Measurements from ENCODE around the gene U2AF2. TPM values are rescaled to one million over a fixed set of nuclear protein-coding genes. Genes with fewer than 3 reads are reported as not detected.

U2AF2 gene
- total RNA-seq, 1 experiment from 2014 or later = 545 TPM

DNA sequence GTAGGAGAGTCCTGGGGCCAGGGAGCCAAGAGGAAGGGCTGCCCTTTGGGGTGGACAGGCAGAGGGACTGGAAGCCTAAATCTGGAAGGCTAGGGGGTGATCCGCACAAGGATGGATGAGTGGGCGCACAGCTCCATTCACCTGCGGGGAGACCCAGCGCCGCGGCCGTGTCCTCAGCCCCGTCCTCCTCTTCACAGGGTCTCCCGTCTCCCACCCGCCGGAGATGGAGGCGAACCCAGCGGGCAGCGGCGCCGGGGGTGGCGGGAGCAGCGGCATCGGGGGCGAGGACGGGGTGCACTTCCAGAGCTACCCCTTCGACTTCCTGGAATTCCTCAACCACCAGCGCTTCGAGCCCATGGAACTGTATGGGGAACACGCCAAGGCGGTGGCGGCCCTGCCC, 41.4 kb upstream of the U2AF2 start:
- CTCF ChIA-PET = no interaction called here
- TF ChIP-seq TCF7L2 (IDR thresholded peaks at IDR 0.05; ENCODE audit: low read depth, low read length) (no peak), POLR2AphosphoS5 (IDR thresholded peaks at IDR 0.05; ENCODE audit: low read depth, low read length) (no peak), SIN3A (IDR thresholded peaks at IDR 0.05; ENCODE audit: borderline replicate concordance, insufficient read depth, low read depth, low read length) (no peak)
- TF ChIP-seq, protein P1, sequence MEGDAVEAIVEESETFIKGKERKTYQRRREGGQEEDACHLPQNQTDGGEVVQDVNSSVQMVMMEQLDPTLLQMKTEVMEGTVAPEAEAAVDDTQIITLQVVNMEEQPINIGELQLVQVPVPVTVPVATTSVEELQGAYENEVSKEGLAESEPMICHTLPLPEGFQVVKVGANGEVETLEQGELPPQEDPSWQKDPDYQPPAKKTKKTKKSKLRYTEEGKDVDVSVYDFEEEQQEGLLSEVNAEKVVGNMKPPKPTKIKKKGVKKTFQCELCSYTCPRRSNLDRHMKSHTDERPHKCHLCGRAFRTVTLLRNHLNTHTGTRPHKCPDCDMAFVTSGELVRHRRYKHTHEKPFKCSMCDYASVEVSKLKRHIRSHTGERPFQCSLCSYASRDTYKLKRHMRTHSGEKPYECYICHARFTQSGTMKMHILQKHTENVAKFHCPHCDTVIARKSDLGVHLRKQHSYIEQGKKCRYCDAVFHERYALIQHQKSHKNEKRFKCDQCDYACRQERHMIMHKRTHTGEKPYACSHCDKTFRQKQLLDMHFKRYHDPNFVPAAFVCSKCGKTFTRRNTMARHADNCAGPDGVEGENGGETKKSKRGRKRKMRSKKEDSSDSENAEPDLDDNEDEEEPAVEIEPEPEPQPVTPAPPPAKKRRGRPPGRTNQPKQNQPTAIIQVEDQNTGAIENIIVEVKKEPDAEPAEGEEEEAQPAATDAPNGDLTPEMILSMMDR (IDR thresholded peaks at IDR 0.05) = no peak
- TF ChIP-seq, protein P2, sequence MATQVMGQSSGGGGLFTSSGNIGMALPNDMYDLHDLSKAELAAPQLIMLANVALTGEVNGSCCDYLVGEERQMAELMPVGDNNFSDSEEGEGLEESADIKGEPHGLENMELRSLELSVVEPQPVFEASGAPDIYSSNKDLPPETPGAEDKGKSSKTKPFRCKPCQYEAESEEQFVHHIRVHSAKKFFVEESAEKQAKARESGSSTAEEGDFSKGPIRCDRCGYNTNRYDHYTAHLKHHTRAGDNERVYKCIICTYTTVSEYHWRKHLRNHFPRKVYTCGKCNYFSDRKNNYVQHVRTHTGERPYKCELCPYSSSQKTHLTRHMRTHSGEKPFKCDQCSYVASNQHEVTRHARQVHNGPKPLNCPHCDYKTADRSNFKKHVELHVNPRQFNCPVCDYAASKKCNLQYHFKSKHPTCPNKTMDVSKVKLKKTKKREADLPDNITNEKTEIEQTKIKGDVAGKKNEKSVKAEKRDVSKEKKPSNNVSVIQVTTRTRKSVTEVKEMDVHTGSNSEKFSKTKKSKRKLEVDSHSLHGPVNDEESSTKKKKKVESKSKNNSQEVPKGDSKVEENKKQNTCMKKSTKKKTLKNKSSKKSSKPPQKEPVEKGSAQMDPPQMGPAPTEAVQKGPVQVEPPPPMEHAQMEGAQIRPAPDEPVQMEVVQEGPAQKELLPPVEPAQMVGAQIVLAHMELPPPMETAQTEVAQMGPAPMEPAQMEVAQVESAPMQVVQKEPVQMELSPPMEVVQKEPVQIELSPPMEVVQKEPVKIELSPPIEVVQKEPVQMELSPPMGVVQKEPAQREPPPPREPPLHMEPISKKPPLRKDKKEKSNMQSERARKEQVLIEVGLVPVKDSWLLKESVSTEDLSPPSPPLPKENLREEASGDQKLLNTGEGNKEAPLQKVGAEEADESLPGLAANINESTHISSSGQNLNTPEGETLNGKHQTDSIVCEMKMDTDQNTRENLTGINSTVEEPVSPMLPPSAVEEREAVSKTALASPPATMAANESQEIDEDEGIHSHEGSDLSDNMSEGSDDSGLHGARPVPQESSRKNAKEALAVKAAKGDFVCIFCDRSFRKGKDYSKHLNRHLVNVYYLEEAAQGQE (IDR thresholded peaks at IDR 0.05; ENCODE audit: insufficient read depth in 1 of 2, low read depth in 2 of 2, low read length in 1 of 2) = no peak
- BruUV-seq (replicated peaks) = no TSS peak

DNA sequence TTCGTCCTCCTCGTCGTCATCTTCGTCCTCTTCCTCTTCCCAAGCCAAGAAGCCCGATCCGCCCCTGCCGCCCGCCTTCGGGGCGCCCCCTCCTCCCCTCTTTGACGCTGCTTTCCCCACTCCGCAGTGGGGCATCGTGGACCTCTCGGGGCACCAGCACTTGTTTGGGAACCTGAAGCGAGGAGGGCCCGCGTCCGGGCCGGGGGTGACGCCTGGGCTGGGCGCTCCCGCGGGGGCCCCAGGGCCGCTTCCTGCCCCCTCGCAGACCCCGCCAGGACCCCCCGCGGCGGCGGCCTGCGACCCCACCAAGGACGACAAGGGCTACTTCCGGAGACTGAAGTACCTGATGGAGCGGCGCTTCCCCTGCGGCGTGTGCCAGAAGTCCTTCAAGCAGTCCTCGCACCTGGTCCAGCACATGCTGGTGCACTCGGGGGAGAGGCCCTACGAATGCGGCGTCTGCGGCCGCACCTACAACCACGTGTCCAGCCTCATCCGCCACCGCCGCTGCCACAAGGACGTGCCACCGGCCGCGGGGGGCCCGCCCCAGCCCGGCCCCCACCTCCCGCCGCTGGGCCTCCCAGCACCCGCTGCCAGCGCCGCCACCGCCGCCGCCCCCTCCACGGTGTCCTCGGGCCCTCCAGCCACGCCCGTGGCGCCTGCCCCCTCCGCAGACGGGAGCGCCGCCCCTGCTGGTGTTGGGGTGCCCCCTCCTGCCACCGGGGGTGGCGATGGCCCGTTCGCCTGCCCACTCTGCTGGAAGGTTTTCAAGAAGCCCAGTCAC, 40.7 kb upstream of the U2AF2 start:
- no peak overlapping the region for H3K4me3 ChIP-seq (ENCODE audit: low read depth in 2 of 2, low read length in 2 of 2)
- in situ Hi-C loops (cut with HindIII; ENCODE audit: low pct_unique_long_range_greater_than_20kb, low sequenced_read_pairs) (no loop called here), intact Hi-C loops (cut with micrococcal nuclease; ENCODE audit: unreplicated experiment) (no loop called here)
- TF ChIP-seq, protein P2 (IDR thresholded peaks at IDR 0.05; ENCODE audit: insufficient read depth in 1 of 2, low read depth in 2 of 2, low read length in 1 of 2) = no peak
- no peak for TF ChIP-seq SIN3A (IDR thresholded peaks at IDR 0.05; ENCODE audit: borderline replicate concordance, insufficient read depth, low read depth, low read length)
- TF ChIP-seq, protein P1 (IDR thresholded peaks at IDR 0.05) = no peak
- TF ChIP-seq POLR2AphosphoS5 (IDR thresholded peaks at IDR 0.05; ENCODE audit: low read depth, low read length) = no peak
- no peak for TF ChIP-seq TCF7L2 (IDR thresholded peaks at IDR 0.05; ENCODE audit: low read depth, low read length)
- BruUV-seq (replicated peaks) = no TSS peak
- no peaks in the 10 kb centered on the region for H3K36me3 ChIP-seq (ENCODE audit: control insufficient read depth, insufficient read depth, low read length)
- H3K27me3 ChIP-seq (ENCODE audit: control insufficient read depth, insufficient read depth, low read length) = no peaks in the 10 kb centered on the region
- ATAC-seq (no peak), DNase-seq (ENCODE audit: low read depth, low spot score) (no peak)
- H3K4me1 ChIP-seq (ENCODE audit: control insufficient read depth, insufficient read depth, low read length) = no peaks in the 10 kb centered on the region
- no peaks in the 10 kb centered on the region for H3K9me3 ChIP-seq (ENCODE audit: control insufficient read depth, insufficient read depth, low read depth, low read length)
- CTCF ChIA-PET = no interaction called here
- H3K27ac ChIP-seq (ENCODE audit: low read length) = no peak overlapping the region
- POLR2A ChIA-PET = no interaction called here

More for the DNA sequence above, 41.4 kb upstream of the U2AF2 start:
- no peak overlapping the region for H3K27ac ChIP-seq (ENCODE audit: low read length)
- no peaks in the 10 kb centered on the region for H3K36me3 ChIP-seq (ENCODE audit: control insufficient read depth, insufficient read depth, low read length)
- H3K27me3 ChIP-seq (ENCODE audit: control insufficient read depth, insufficient read depth, low read length) = no peaks in the 10 kb centered on the region
- no peaks in the 10 kb centered on the region for H3K9me3 ChIP-seq (ENCODE audit: control insufficient read depth, insufficient read depth, low read depth, low read length)
- intact Hi-C loops (cut with micrococcal nuclease; ENCODE audit: unreplicated experiment) (no loop called here), in situ Hi-C loops (cut with HindIII; ENCODE audit: low pct_unique_long_range_greater_than_20kb, low sequenced_read_pairs) (no loop called here)
- no peak overlapping the region for H3K4me3 ChIP-seq (ENCODE audit: low read depth in 2 of 2, low read length in 2 of 2)
- ATAC-seq = no peak
- POLR2A ChIA-PET = no interaction called here
- DNase-seq (ENCODE audit: low read depth, low spot score) = no peak
- H3K4me1 ChIP-seq (ENCODE audit: control insufficient read depth, insufficient read depth, low read length) = no peaks in the 10 kb centered on the region
